IPS-NIHi7 (cell line): ENCODE results near the gene TGFB2.

ENCODE experiments used
- DNase-seq: peaks from one replicate; pipeline ENCODE4 v3.0.0; 2012; ENCODE audit warnings: mixed read lengths; ENCODE audit errors: extremely low spot score

TGFB2 gene

GRCh38 chr1:218332416-218332815 lies 12.7 kb upstream of the TGFB2 start:
- DNase-seq: no peak

- DNase-seq: no peak
Measured at GRCh38 chr1:218336328-218336727, 8.8 kb upstream of the TGFB2 start.

GRCh38 chr1:218339267-218339831 lies 5.8 kb upstream of the TGFB2 start:
- DNase-seq: no peak

- DNase-seq: no peak
Measured at GRCh38 chr1:218341325-218341724, 3.8 kb upstream of the TGFB2 start.

GRCh38 chr1:218342091-218342490 lies 3.0 kb upstream of the TGFB2 start:
- DNase-seq: no peak

GRCh38 chr1:218345673-218346390 lies 696 bp downstream of the TGFB2 start:
- peak; percentile 51 for DNase-seq

- DNase-seq: peak; percentile 22
Measured at GRCh38 chr1:218346391-218347204, 1.5 kb downstream of the TGFB2 start.

GRCh38 chr1:218347336-218347722 lies 2.2 kb downstream of the TGFB2 start:
- no peak for DNase-seq

- no peak for DNase-seq
Measured at GRCh38 chr1:218347723-218348627, 2.8 kb downstream of the TGFB2 start.

- no peak for DNase-seq
Measured at GRCh38 chr1:218348628-218349071, 3.5 kb downstream of the TGFB2 start.

GRCh38 chr1:218349348-218350034 lies 4.4 kb downstream of the TGFB2 start:
- DNase-seq: no peak

- DNase-seq: no peak
Measured at GRCh38 chr1:218350035-218350525, 4.9 kb downstream of the TGFB2 start.

- DNase-seq: no peak
Measured at GRCh38 chr1:218350801-218351266, 5.7 kb downstream of the TGFB2 start.

GRCh38 chr1:218351391-218352074 lies 6.4 kb downstream of the TGFB2 start:
- peak; percentile 52 for DNase-seq

- DNase-seq: no peak
Measured at GRCh38 chr1:218352075-218352438, 6.9 kb downstream of the TGFB2 start.

- DNase-seq: no peak
Measured at GRCh38 chr1:218353656-218354055, 8.5 kb downstream of the TGFB2 start.

- no peak for DNase-seq
Measured at GRCh38 chr1:218355278-218355677, 10.1 kb downstream of the TGFB2 start.

- DNase-seq: no peak
Measured at GRCh38 chr1:218357211-218357892, 12.2 kb downstream of the TGFB2 start.

- no peak for DNase-seq
Measured at GRCh38 chr1:218357893-218358232, 12.7 kb downstream of the TGFB2 start.
